Astrocyte of the spinal cord (primary cell): ENCODE measurements around the gene C10orf95.

Experiments
- DNase-seq: peaks from one replicate; pipeline ENCODE4 v3.0.0; 2011; ENCODE audit warnings: low read depth, low spot score
- H3K4me3 ChIP-seq: 2 replicates; pipeline ENCODE4 v1.5.1; 2011; ENCODE audit warnings: low read depth, mild to moderate bottlenecking, low read length, moderate library complexity
- CTCF ChIP-seq: IDR thresholded peaks from 2 replicates; pipeline ENCODE4 v1.5.1; 2012; ENCODE audit warnings: low read depth, mild to moderate bottlenecking, low read length, inconsistent platforms
- in situ Hi-C: cut with HindIII; loops from 2 replicates; pipeline ENCODE4 v1.10.0; 2017; ENCODE audit warnings: low sequenced_read_pairs

C10orf95 gene

GRCh38 chr10:102409604-102410428 is 41.5 kb downstream of the C10orf95 start:
- in situ Hi-C loops = no loop called here
- TF ChIP-seq CTCF = no peak
- DNase-seq = no peak
- peak overlapping the region; percentile 24 for H3K4me3 ChIP-seq

GRCh38 chr10:102408728-102409603 is 42.4 kb downstream of the C10orf95 start:
- in situ Hi-C loops = no loop called here
- DNase-seq = no peak
- no peak for TF ChIP-seq CTCF
- H3K4me3 ChIP-seq = no peak overlapping the region

- H3K4me3 ChIP-seq = no peak overlapping the region
- TF ChIP-seq CTCF = no peak
- in situ Hi-C loops = no loop called here
- no peak for DNase-seq
These were observed 43.1 kb downstream of the C10orf95 start for GRCh38 chr10:102408131-102408727.

GRCh38 chr10:102407425-102408130 is 43.8 kb downstream of the C10orf95 start:
- TF ChIP-seq CTCF = no peak
- DNase-seq = no peak
- H3K4me3 ChIP-seq = no peak overlapping the region
- in situ Hi-C loops = no loop called here

GRCh38 chr10:102406815-102407214 is 44.5 kb downstream of the C10orf95 start:
- no peak for TF ChIP-seq CTCF
- in situ Hi-C loops = no loop called here
- no peak overlapping the region for H3K4me3 ChIP-seq
- no peak for DNase-seq

GRCh38 chr10:102405632-102406031 is 45.7 kb downstream of the C10orf95 start:
- in situ Hi-C loops = no loop called here
- H3K4me3 ChIP-seq = no peak overlapping the region
- DNase-seq = no peak
- no peak for TF ChIP-seq CTCF
